Activated CD8-positive, alpha-beta T cell treated with anti-CD3 and anti-CD28 coated beads for 36 hours (primary cell): ENCODE measurements around the gene CHD6. TPM values are rescaled to one million over a fixed set of nuclear protein-coding genes. Genes with fewer than 3 reads are reported as not detected.

Experiments used
- ATAC-seq: fragments of 200-7000 bp; cut with Tn5 transposase; one replicate; pipeline ENCODE4 v1.10.0; 2021; ENCODE audit warnings: mild to moderate bottlenecking, moderate library complexity
- CTCF ChIA-PET: fragments of 350-600 bp; sonication (Branson Sonifier 250); formaldehyde crosslinking; loops from one replicate; lab custom pipeline; 2021; ENCODE audit warnings: antibody characterized with exemption; lab: Charles Lee
- POLR2A ChIA-PET: fragments of 350-600 bp; sonication (Branson Sonifier 250); formaldehyde crosslinking; loops from one replicate; lab custom pipeline; 2021; ENCODE audit warnings: antibody characterized with exemption; lab: Charles Lee
- DNase-seq: peaks from one replicate; pipeline ENCODE4 v3.0.0-alpha.2; 2020
- H3K27ac Mint-ChIP-seq: one replicate; pipeline ENCODE4 v1.8.0; 2021; ENCODE audit warnings: mild to moderate bottlenecking, mixed read lengths
- H3K27me3 Mint-ChIP-seq: one replicate; pipeline ENCODE4 v1.8.0; 2021; ENCODE audit warnings: mixed read lengths
- H3K36me3 Mint-ChIP-seq: one replicate; pipeline ENCODE4 v1.8.0; 2021; ENCODE audit warnings: low read depth, mixed read lengths
- H3K4me1 Mint-ChIP-seq: one replicate; pipeline ENCODE4 v1.8.0; 2021; ENCODE audit warnings: low read depth, mixed read lengths
- H3K4me3 Mint-ChIP-seq: one replicate; pipeline ENCODE4 v1.8.0; 2021; ENCODE audit warnings: mild to moderate bottlenecking, moderate library complexity, mixed read lengths
- H3K9me3 Mint-ChIP-seq: one replicate; pipeline ENCODE4 v1.8.0; 2021; ENCODE audit warnings: mixed read lengths
- intact Hi-C: fragments of 100-400 bp; cut with micrococcal nuclease; formaldehyde crosslinking; loops from one replicate; pipeline ENCODE4 v1.10.0; 2022
- total RNA-seq, 2 experiments: library from RNA; stranded (reverse); gene quantifications; one replicate each; pipeline ENCODE4 v1.2.3, GENCODE V29; 2021
- TF ChIP-seq, protein P1 (sequence below): fragments of 200-600 bp; IDR thresholded peaks from one replicate; pipeline ENCODE4 v1.8.0; 2022; ENCODE audit warnings: antibody characterized with exemption, mild to moderate bottlenecking

The CHD6 gene
- total RNA-seq, 2 experiments from 2014 or later = 25.4 to 28.2 TPM

DNA sequence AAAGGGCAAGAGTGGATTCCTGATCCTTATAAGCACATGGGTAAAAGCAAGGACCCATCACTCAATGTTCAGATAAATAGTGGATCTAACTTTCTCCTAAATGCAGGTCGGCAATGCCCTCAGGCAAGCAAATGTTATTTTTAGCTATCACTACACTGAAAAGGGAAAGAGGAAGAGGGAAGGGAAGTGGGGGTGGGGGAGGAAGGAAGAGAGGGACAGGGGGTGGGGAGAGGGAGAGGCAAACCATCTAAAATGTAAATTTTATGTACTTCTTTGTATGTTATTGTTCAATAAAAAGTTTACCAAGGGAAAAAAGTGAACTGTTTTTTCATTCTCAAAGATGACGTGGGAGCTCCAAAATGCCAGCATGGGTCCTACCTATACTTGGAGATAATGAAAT, 44.2 kb downstream of the CHD6 start:
- Mint-ChIP-seq H3K4me1 (peaks cover 73% of the 10 kb centered on the region), H3K27ac (no peak overlapping the region), H3K4me3 (no peak overlapping the region), H3K9me3 (peaks cover 6% of the 10 kb centered on the region), H3K36me3 (peaks cover 4% of the 10 kb centered on the region), H3K27me3 (no peaks in the 10 kb centered on the region)
- TF ChIP-seq, protein P1, sequence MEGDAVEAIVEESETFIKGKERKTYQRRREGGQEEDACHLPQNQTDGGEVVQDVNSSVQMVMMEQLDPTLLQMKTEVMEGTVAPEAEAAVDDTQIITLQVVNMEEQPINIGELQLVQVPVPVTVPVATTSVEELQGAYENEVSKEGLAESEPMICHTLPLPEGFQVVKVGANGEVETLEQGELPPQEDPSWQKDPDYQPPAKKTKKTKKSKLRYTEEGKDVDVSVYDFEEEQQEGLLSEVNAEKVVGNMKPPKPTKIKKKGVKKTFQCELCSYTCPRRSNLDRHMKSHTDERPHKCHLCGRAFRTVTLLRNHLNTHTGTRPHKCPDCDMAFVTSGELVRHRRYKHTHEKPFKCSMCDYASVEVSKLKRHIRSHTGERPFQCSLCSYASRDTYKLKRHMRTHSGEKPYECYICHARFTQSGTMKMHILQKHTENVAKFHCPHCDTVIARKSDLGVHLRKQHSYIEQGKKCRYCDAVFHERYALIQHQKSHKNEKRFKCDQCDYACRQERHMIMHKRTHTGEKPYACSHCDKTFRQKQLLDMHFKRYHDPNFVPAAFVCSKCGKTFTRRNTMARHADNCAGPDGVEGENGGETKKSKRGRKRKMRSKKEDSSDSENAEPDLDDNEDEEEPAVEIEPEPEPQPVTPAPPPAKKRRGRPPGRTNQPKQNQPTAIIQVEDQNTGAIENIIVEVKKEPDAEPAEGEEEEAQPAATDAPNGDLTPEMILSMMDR = no peak
- ATAC-seq (no peak), DNase-seq (no peak)
- ChIA-PET CTCF (interaction anchor here (0.5 kb wide), 1 partner anchor 93 kb away, joined by 4 read pairs; no protein-coding TSS in a partner anchor), POLR2A (no interaction called here)
- intact Hi-C loops = no loop called here

- ChIA-PET CTCF (interaction anchor here (1.0 to 1.4 kb wide), 3 partner anchors 9 to 109 kb away, joined by 3 to 7 read pairs (median 4); no protein-coding TSS in a partner anchor), POLR2A (no interaction called here)
- ATAC-seq (no peak), DNase-seq (no peak)
- H3K27me3 Mint-ChIP-seq = no peaks in the 10 kb centered on the region
- H3K4me1 Mint-ChIP-seq = peaks cover 68% of the 10 kb centered on the region
- H3K36me3 Mint-ChIP-seq = peaks cover 5% of the 10 kb centered on the region
- no peak overlapping the region for H3K27ac Mint-ChIP-seq
- intact Hi-C loops = no loop called here
- peaks cover 6% of the 10 kb centered on the region for H3K9me3 Mint-ChIP-seq
- TF ChIP-seq, protein P1 = no peak
- no peak overlapping the region for H3K4me3 Mint-ChIP-seq
Measured at GRCh38 chr20:41572010-41572572, 46.1 kb downstream of the CHD6 start.

GRCh38 chr20:41571006-41571405, 47.2 kb downstream of the CHD6 start:
- peaks cover 63% of the 10 kb centered on the region for H3K4me1 Mint-ChIP-seq
- H3K27ac Mint-ChIP-seq = no peak overlapping the region
- H3K27me3 Mint-ChIP-seq = no peaks in the 10 kb centered on the region
- H3K4me3 Mint-ChIP-seq = no peak overlapping the region
- peaks cover 11% of the 10 kb centered on the region for H3K36me3 Mint-ChIP-seq
- ChIA-PET CTCF (interaction anchor here (1.2 to 1.4 kb wide), 2 partner anchors 10 to 108 kb away, joined by 4 to 7 read pairs; no protein-coding TSS in a partner anchor), POLR2A (no interaction called here)
- intact Hi-C loops = no loop called here
- H3K9me3 Mint-ChIP-seq = peaks cover 6% of the 10 kb centered on the region
- no peak for ATAC-seq
- DNase-seq = no peak
- TF ChIP-seq, protein P1 = no peak

DNA sequence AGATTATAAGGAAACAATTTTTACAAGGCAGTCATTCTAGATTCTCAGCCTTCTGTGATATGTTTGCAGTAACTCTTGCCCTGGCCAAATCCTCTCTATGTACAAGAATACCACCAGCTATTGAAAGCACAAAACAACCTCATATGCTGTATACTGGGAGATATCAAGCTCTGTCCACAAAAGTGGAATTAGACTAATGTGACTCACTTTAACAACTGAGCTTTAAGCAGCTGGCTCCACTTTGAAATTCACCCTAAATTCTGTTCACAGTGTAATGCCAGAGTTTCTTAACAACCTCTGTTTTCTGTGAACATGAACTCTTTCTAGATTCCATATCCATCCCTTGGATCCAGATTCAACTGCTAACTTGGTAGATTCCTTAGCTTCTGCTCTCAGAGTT, 47.6 kb downstream of the CHD6 start:
- no peak for DNase-seq
- Mint-ChIP-seq H3K36me3 (peaks cover 9% of the 10 kb centered on the region), H3K9me3 (peaks cover 5% of the 10 kb centered on the region), H3K27ac (no peak overlapping the region), H3K4me1 (peaks cover 64% of the 10 kb centered on the region), H3K4me3 (no peak overlapping the region), H3K27me3 (no peaks in the 10 kb centered on the region)
- intact Hi-C loops = no loop called here
- TF ChIP-seq, protein P1 = no peak
- POLR2A ChIA-PET = no interaction called here
- CTCF ChIA-PET = interaction anchor here (1.4 kb wide), 1 partner anchor 10 kb away, joined by 7 read pairs; no protein-coding TSS in a partner anchor
- no peak for ATAC-seq

DNA sequence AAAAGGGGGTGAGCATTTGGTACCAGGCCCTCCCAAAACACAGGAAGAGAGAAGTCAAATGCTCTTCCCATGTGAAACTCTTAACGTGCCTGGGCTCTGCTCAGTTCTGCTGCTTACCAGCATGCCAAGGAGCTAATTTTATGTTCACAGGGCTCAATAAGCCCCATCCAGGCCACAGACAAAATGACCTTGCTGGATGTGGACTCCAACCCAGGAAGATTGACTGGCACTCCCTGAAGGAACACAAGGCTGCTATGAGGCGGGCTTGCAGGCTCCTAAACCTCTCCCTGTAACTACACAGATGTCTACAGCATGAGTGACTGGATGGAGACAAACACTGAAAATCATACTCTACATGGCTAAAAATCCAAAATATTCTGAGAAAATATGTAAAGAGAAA, 50.6 kb downstream of the CHD6 start:
- Mint-ChIP-seq H3K4me3 (no peak overlapping the region), H3K4me1 (peaks cover 61% of the 10 kb centered on the region), H3K27me3 (no peaks in the 10 kb centered on the region), H3K27ac (no peak overlapping the region), H3K36me3 (peaks cover 6% of the 10 kb centered on the region), H3K9me3 (peaks cover 2% of the 10 kb centered on the region)
- intact Hi-C loops = no loop called here
- CTCF ChIA-PET = no interaction called here
- TF ChIP-seq, protein P1 = no peak
- DNase-seq (no peak), ATAC-seq (no peak)
- POLR2A ChIA-PET = no interaction called here
